HG03439 (cell line): Measurements from ENCODE around the gene PHKA2.

ENCODE experiments used
- ATAC-seq: cut with Tn5 transposase; IDR thresholded peaks from one replicate; pipeline ENCODE4 v1.9.1; 2021; ENCODE audit warnings: mild to moderate bottlenecking, moderate library complexity; ENCODE audit not compliant: unreplicated experiment

The PHKA2 gene

GRCh38 chrX:18933617-18934016 is 50.3 kb downstream of the PHKA2 start:
- ATAC-seq: no peak

- ATAC-seq: no peak
Measured at GRCh38 chrX:18931972-18932371, 51.9 kb downstream of the PHKA2 start.

- ATAC-seq: no peak
Measured at GRCh38 chrX:18929775-18930174, 54.1 kb downstream of the PHKA2 start.

- no peak for ATAC-seq
Measured at GRCh38 chrX:18927558-18927957, 56.4 kb downstream of the PHKA2 start.

- no peak for ATAC-seq
Measured at GRCh38 chrX:18924507-18925088, 59.3 kb downstream of the PHKA2 start.

GRCh38 chrX:18920566-18920965 is 63.3 kb downstream of the PHKA2 start:
- no peak for ATAC-seq

GRCh38 chrX:18920079-18920478 is 63.8 kb downstream of the PHKA2 start:
- no peak for ATAC-seq

- no peak for ATAC-seq
Measured at GRCh38 chrX:18917831-18918230, 66.1 kb downstream of the PHKA2 start.

- no peak for ATAC-seq
Measured at GRCh38 chrX:18906286-18906685, 77.6 kb downstream of the PHKA2 start.

- ATAC-seq: no peak
Measured at GRCh38 chrX:18900401-18900976, 83.4 kb downstream of the PHKA2 start.

GRCh38 chrX:18899796-18900380 is 84.0 kb downstream of the PHKA2 start:
- ATAC-seq: no peak

GRCh38 chrX:18898492-18898891 is 85.4 kb downstream of the PHKA2 start:
- ATAC-seq: no peak

- ATAC-seq: no peak
Measured at GRCh38 chrX:18898091-18898490, 85.8 kb downstream of the PHKA2 start.

- no peak for ATAC-seq
Measured at GRCh38 chrX:18897611-18898010, 86.3 kb downstream of the PHKA2 start.

- no peak for ATAC-seq
Measured at GRCh38 chrX:18896680-18897544, 87.0 kb downstream of the PHKA2 start.

GRCh38 chrX:18895189-18895951 is 88.5 kb downstream of the PHKA2 start:
- ATAC-seq: no peak

- ATAC-seq: no peak
Measured at GRCh38 chrX:18894156-18894555, 89.8 kb downstream of the PHKA2 start.

GRCh38 chrX:18893536-18893935 is 90.4 kb downstream of the PHKA2 start:
- ATAC-seq: no peak

GRCh38 chrX:18892899-18893298 is 91.0 kb downstream of the PHKA2 start:
- no peak for ATAC-seq

- no peak for ATAC-seq
Measured at GRCh38 chrX:18891548-18891945, 92.4 kb downstream of the PHKA2 start.
